WTC11 (cell line): ENCODE measurements around the gene GPR156. TPM values are rescaled to one million over a fixed set of nuclear protein-coding genes. Genes with fewer than 3 reads are reported as not detected.

Experiments used
- ATAC-seq: fragments of 200-7000 bp; cut with Tn5 transposase; 2 replicates; pipeline ENCODE4 v1.10.0; 2021; ENCODE audit warnings: mild to moderate bottlenecking, moderate library complexity
- CTCF ChIA-PET: fragments of 300-600 bp; sonication (Branson Sonifier 250); formaldehyde crosslinking; loops from one replicate; lab custom pipeline; 2021; ENCODE audit warnings: antibody characterized with exemption; lab: Charles Lee
- POLR2A ChIA-PET: fragments of 350-600 bp; sonication (Branson Sonifier 250); formaldehyde crosslinking; loops from one replicate; lab custom pipeline; 2021; ENCODE audit warnings: antibody characterized with exemption; lab: Charles Lee
- DNase-seq: peaks from one replicate; pipeline ENCODE4 v3.0.0; 2021; ENCODE audit warnings: low spot score
- H3K27ac Mint-ChIP-seq: 2 replicates; pipeline ENCODE4 v1.8.0; 2021; ENCODE audit warnings: mixed read lengths
- H3K27me3 Mint-ChIP-seq: 2 replicates; pipeline ENCODE4 v1.8.0; 2021; ENCODE audit warnings: low read depth, mild to moderate bottlenecking, moderate library complexity, mixed read lengths
- H3K36me3 Mint-ChIP-seq: 2 replicates; pipeline ENCODE4 v1.8.0; 2021; ENCODE audit warnings: mixed read lengths
- H3K4me1 Mint-ChIP-seq: 2 replicates; pipeline ENCODE4 v1.8.0; 2022; ENCODE audit warnings: mixed read lengths
- H3K4me3 Mint-ChIP-seq: 2 replicates; pipeline ENCODE4 v1.8.0; 2021; ENCODE audit warnings: mild to moderate bottlenecking, moderate library complexity, mixed read lengths
- H3K9me3 Mint-ChIP-seq: 2 replicates; pipeline ENCODE4 v1.8.0; 2021; ENCODE audit warnings: mixed read lengths
- AFF4 ChIP-seq: sonication (generic); formaldehyde crosslinking; IDR thresholded peaks from 2 replicates; pipeline ENCODE4 v1.8.1; 2023; ENCODE audit warnings: mild to moderate bottlenecking, missing genetic modification reagents, borderline replicate concordance
- ATF3 ChIP-seq: sonication (generic); formaldehyde crosslinking; conservative IDR thresholded peaks from 2 replicates; pipeline ENCODE4 v1.8.1; 2022; ENCODE audit warnings: mild to moderate bottlenecking, missing genetic modification reagents
- ATF6 ChIP-seq: sonication (generic); formaldehyde crosslinking; IDR thresholded peaks from 2 replicates; pipeline ENCODE4 v1.8.1; 2023; ENCODE audit warnings: mild to moderate bottlenecking, missing genetic modification reagents
- CREM ChIP-seq: sonication (generic); formaldehyde crosslinking; IDR thresholded peaks from 2 replicates; pipeline ENCODE4 v1.8.1; 2022; ENCODE audit warnings: mild to moderate bottlenecking, missing genetic modification reagents, moderate library complexity
- E2F1 ChIP-seq: sonication (generic); formaldehyde crosslinking; IDR thresholded peaks from 2 replicates; pipeline ENCODE4 v1.8.0; 2022; ENCODE audit warnings: mild to moderate bottlenecking, missing genetic modification reagents
- ETV6 ChIP-seq: sonication (generic); formaldehyde crosslinking; IDR thresholded peaks from 2 replicates; pipeline ENCODE4 v1.8.1; 2022; ENCODE audit warnings: mild to moderate bottlenecking, missing genetic modification reagents
- FOXK1 ChIP-seq: sonication (generic); formaldehyde crosslinking; IDR thresholded peaks from 2 replicates; pipeline ENCODE4 v1.8.0; 2022; ENCODE audit warnings: mild to moderate bottlenecking, moderate library complexity, missing genetic modification reagents
- FOXP1 ChIP-seq: sonication (generic); formaldehyde crosslinking; IDR thresholded peaks from 2 replicates; pipeline ENCODE4 v1.8.0; 2022; ENCODE audit warnings: missing genetic modification reagents, mild to moderate bottlenecking, moderate library complexity, borderline replicate concordance
- HMGA2 ChIP-seq: fragments of 250-450 bp; sonication (Bioruptor Pico); IDR thresholded peaks from 2 replicates; pipeline ENCODE4 v1.4.0; 2021; ENCODE audit warnings: mild to moderate bottlenecking, moderate library complexity
- IRF1 ChIP-seq: sonication (generic); formaldehyde crosslinking; IDR thresholded peaks from 2 replicates; pipeline ENCODE4 v1.8.0; 2023; ENCODE audit warnings: missing genetic modification reagents
- JUN ChIP-seq: sonication (generic); formaldehyde crosslinking; IDR thresholded peaks from 2 replicates; pipeline ENCODE4 v1.8.0; 2023; ENCODE audit warnings: mild to moderate bottlenecking, missing genetic modification reagents
- MLX ChIP-seq: sonication (generic); formaldehyde crosslinking; IDR thresholded peaks from 2 replicates; pipeline ENCODE4 v1.8.1; 2023; ENCODE audit warnings: mild to moderate bottlenecking, missing genetic modification reagents, moderate library complexity
- MYBL2 ChIP-seq: sonication (generic); formaldehyde crosslinking; IDR thresholded peaks from 2 replicates; pipeline ENCODE4 v1.8.1; 2023; ENCODE audit warnings: mild to moderate bottlenecking, moderate library complexity, missing genetic modification reagents
- NR3C1 ChIP-seq: sonication (generic); formaldehyde crosslinking; conservative IDR thresholded peaks from 2 replicates; pipeline ENCODE4 v1.8.1; 2023; ENCODE audit warnings: low read depth, mild to moderate bottlenecking, missing genetic modification reagents
- OVOL2 ChIP-seq: fragments of 250-450 bp; sonication (Bioruptor Pico); IDR thresholded peaks from 2 replicates; pipeline ENCODE4 v1.9.0; 2021; ENCODE audit warnings: mild to moderate bottlenecking, borderline replicate concordance
- PRRX2 ChIP-seq: fragments of 250-450 bp; sonication (Bioruptor Pico); IDR thresholded peaks from 2 replicates; pipeline ENCODE4 v1.8.0; 2021; ENCODE audit warnings: mild to moderate bottlenecking
- RORB ChIP-seq: fragments of 250-450 bp; sonication (Bioruptor Pico); IDR thresholded peaks from 2 replicates; pipeline ENCODE4 v1.9.0; 2021; ENCODE audit warnings: mild to moderate bottlenecking
- SMAD3 ChIP-seq: sonication (generic); formaldehyde crosslinking; IDR thresholded peaks from 2 replicates; pipeline ENCODE4 v1.8.0; 2022; ENCODE audit warnings: missing genetic modification reagents, mild to moderate bottlenecking, borderline replicate concordance
- SMAD4 ChIP-seq: sonication (generic); formaldehyde crosslinking; IDR thresholded peaks from 2 replicates; pipeline ENCODE4 v1.8.0; 2022; ENCODE audit warnings: mild to moderate bottlenecking, missing genetic modification reagents
- SP1 ChIP-seq: sonication (generic); formaldehyde crosslinking; conservative IDR thresholded peaks from 2 replicates; pipeline ENCODE4 v1.8.1; 2022; ENCODE audit warnings: missing genetic modification reagents
- TP53 ChIP-seq: sonication (generic); formaldehyde crosslinking; IDR thresholded peaks from 2 replicates; pipeline ENCODE4 v1.8.1; 2023; ENCODE audit warnings: mild to moderate bottlenecking, missing genetic modification reagents
- USF1 ChIP-seq: sonication (generic); formaldehyde crosslinking; IDR thresholded peaks from 2 replicates; pipeline ENCODE4 v1.8.0; 2022; ENCODE audit warnings: mild to moderate bottlenecking, missing genetic modification reagents
- ZBTB43 ChIP-seq: sonication (generic); formaldehyde crosslinking; IDR thresholded peaks from 2 replicates; pipeline ENCODE4 v1.8.1; 2023; ENCODE audit warnings: mild to moderate bottlenecking, missing genetic modification reagents
- ZNF138 ChIP-seq: sonication (generic); formaldehyde crosslinking; conservative IDR thresholded peaks from 2 replicates; pipeline ENCODE4 v1.8.1; 2022; ENCODE audit warnings: mild to moderate bottlenecking, moderate library complexity, missing genetic modification reagents
- ZNF317 ChIP-seq: sonication (generic); formaldehyde crosslinking; IDR thresholded peaks from 2 replicates; pipeline ENCODE4 v1.8.1; 2023; ENCODE audit warnings: low read depth, mild to moderate bottlenecking, moderate library complexity, missing genetic modification reagents, borderline replicate concordance
- ZNF396 ChIP-seq: fragments of 250-450 bp; sonication (Bioruptor Pico); IDR thresholded peaks from 2 replicates; pipeline ENCODE4 v1.8.0; 2021; ENCODE audit warnings: mild to moderate bottlenecking, moderate library complexity, borderline replicate concordance
- total RNA-seq: library from RNA; stranded (reverse); gene quantifications from 3 replicates; pipeline ENCODE4 v1.2.3, GENCODE V29; 2021

GPR156 gene
- total RNA-seq, 1 experiment from 2014 or later = 0.72 TPM

- ChIA-PET CTCF (no interaction called here), POLR2A (no interaction called here)
- Mint-ChIP-seq H3K36me3 (peaks cover 2% of the 10 kb centered on the region; the same call in 1 of the 2 replicates), H3K27me3 (peaks cover 57% of the 10 kb centered on the region), H3K4me1 (peaks cover 14% of the 10 kb centered on the region), H3K9me3 (peaks cover 16% of the 10 kb centered on the region), H3K27ac (no peak overlapping the region), H3K4me3 (no peak overlapping the region)
- TF ChIP-seq SMAD4 (CRISPR knock-in tag) = no peak
- TF ChIP-seq ATF6 = no peak
- no peak for TF ChIP-seq ZNF396 (CRISPR knock-in tag)
- TF ChIP-seq SP1 (CRISPR knock-in tag) = no peak
- no peak for TF ChIP-seq ETV6 (CRISPR knock-in tag)
- TF ChIP-seq USF1 (CRISPR knock-in tag) = no peak
- no peak for TF ChIP-seq OVOL2 (CRISPR knock-in tag)
- no peak for TF ChIP-seq NR3C1 (CRISPR knock-in tag)
- ATAC-seq (no peak), DNase-seq (no peak)
Measured at GRCh38 chr3:120286465-120286864, 1.4 kb upstream of the GPR156 start.

- POLR2A ChIA-PET = interaction anchor here (0.9 kb wide), 1 partner anchor 108 kb away, joined by 3 read pairs; no protein-coding TSS in a partner anchor
- H3K4me3 Mint-ChIP-seq = peak overlapping the region; percentile 52
- peaks cover 55% of the 10 kb centered on the region for H3K27me3 Mint-ChIP-seq
- no peaks in the 10 kb centered on the region for H3K36me3 Mint-ChIP-seq
- H3K27ac Mint-ChIP-seq = no peak overlapping the region
- DNase-seq (no peak), ATAC-seq (peak; percentile 65)
- CTCF ChIA-PET = interaction anchor here (0.6 to 2.0 kb wide), 2 partner anchors 20 to 132 kb away, joined by 4 to 9 read pairs; no protein-coding TSS in a partner anchor
- H3K4me1 Mint-ChIP-seq = peaks cover 14% of the 10 kb centered on the region
- peaks cover 11% of the 10 kb centered on the region for H3K9me3 Mint-ChIP-seq
- no peak for TF ChIP-seq ZBTB43 (CRISPR knock-in tag)
- TF ChIP-seq ATF3 (CRISPR knock-in tag) = no peak
- TF ChIP-seq SMAD4 (CRISPR knock-in tag) = peak; percentile 31; the same call in 1 of the 2 replicates
- TF ChIP-seq FOXK1 (CRISPR knock-in tag) = no peak
- 0 out of 2 replicates have a peak, but pooled peaks have one; percentile 4 for TF ChIP-seq E2F1 (CRISPR knock-in tag)
- TF ChIP-seq AFF4 (CRISPR knock-in tag) = no peak
- TF ChIP-seq FOXP1 (CRISPR knock-in tag) = no peak
- TF ChIP-seq MLX (CRISPR knock-in tag) = no peak
- 0 out of 2 replicates have a peak, but pooled peaks have one; percentile 8 for TF ChIP-seq CREM (CRISPR knock-in tag)
- TF ChIP-seq TP53 (CRISPR knock-in tag) = no peak
- no peak for TF ChIP-seq IRF1
- TF ChIP-seq HMGA2 = no peak
- TF ChIP-seq MYBL2 (CRISPR knock-in tag) = no peak
- TF ChIP-seq ZNF138 (CRISPR knock-in tag) = peak; percentile 5; the same call in 1 of the 2 replicates
- no peak for TF ChIP-seq RORB (CRISPR knock-in tag)
- TF ChIP-seq OVOL2 (CRISPR knock-in tag) = no peak
- no peak for TF ChIP-seq PRRX2 (CRISPR knock-in tag)
- no peak for TF ChIP-seq ZNF317 (CRISPR knock-in tag)
- TF ChIP-seq SMAD3 (CRISPR knock-in tag) = no peak
- TF ChIP-seq JUN = 0 out of 2 replicates have a peak, but pooled peaks have one; percentile 3
Measured at GRCh38 chr3:120285508-120285841, 453 bp upstream of the GPR156 start.
